A549 (cell line): Measurements from ENCODE around the gene RPL9. TPM values are rescaled to one million over a fixed set of nuclear protein-coding genes. Genes with fewer than 3 reads are reported as not detected.

ENCODE experiments used
- ATAC-seq, 2 experiments: fragments of 200-7000 bp in 1 of 2; fragments of >200 bp in 1 of 2; cut with Nextera tagmentation in 1 of 2; cut with Tn5 transposase in 1 of 2; 3 replicates each; pipeline versions ENCODE4 v1.8.0 to v1.9.1; 2018 to 2020; ENCODE audit warnings: mild to moderate bottlenecking in 1 of 2, moderate library complexity in 1 of 2
- CTCF ChIA-PET: fragments of 300-600 bp; sonication (Branson Sonifier 250); formaldehyde crosslinking; extraction: SDS; loops from one replicate; lab custom pipeline; 2021; ENCODE audit warnings: antibody characterized with exemption, inconsistent platforms; lab: Yijun Ruan, JAX
- POLR2A ChIA-PET: fragments of 350-600 bp; formaldehyde crosslinking; extraction: SDS; loops from one replicate; lab custom pipeline; 2021; ENCODE audit warnings: antibody characterized with exemption, inconsistent platforms; lab: Yijun Ruan, JAX
- DNase-seq, 2 experiments: peaks; one replicate each; pipeline versions ENCODE4 v3.0.0 to v3.0.0-alpha.2; 2011 to 2016; ENCODE audit warnings: low read depth in 1 of 2, low spot score in 1 of 2
- FAIRE-seq: peaks from 2 replicates; lab custom pipeline; 2011; peaks lifted over from hg19 to GRCh38; lab: Jason Lieb, UNC
- H3K27ac ChIP-seq, 2 experiments: fragments of >200 bp; sonication (Bioruptor Twin); formaldehyde crosslinking; 3 replicates each; pipeline ENCODE4 v1.5.1; 2016 to 2017
- H3K4me1 ChIP-seq: fragments of >200 bp; sonication (Bioruptor Twin); formaldehyde crosslinking; 3 replicates; pipeline ENCODE4 v1.6.1; 2016
- H3K4me2 ChIP-seq: fragments of >200 bp; sonication (Bioruptor Twin); formaldehyde crosslinking; 3 replicates; pipeline ENCODE4 v1.6.1; 2016
- H3K4me3 ChIP-seq: fragments of >200 bp; sonication (Bioruptor Twin); formaldehyde crosslinking; 3 replicates; pipeline ENCODE4 v1.5.1; 2016
- H3K9me3 ChIP-seq: fragments of >200 bp; sonication (Bioruptor Twin); formaldehyde crosslinking; 3 replicates; pipeline ENCODE4 v1.6.1; 2016
- BHLHE40 ChIP-seq: IDR thresholded peaks from 2 replicates; pipeline ENCODE4 v1.6.1; 2012; ENCODE audit warnings: low read depth, low read length, inconsistent platforms
- CBX8 ChIP-seq: fragments of 200-600 bp; sonication (generic); IDR thresholded peaks from 2 replicates; pipeline ENCODE4 v1.6.1; 2016
- CEBPB ChIP-seq, 2 experiments: fragments of >200 bp in 1 of 2; sonication (Bioruptor Twin) in 1 of 2; formaldehyde crosslinking in 1 of 2; IDR thresholded peaks; 2 replicates each; pipeline ENCODE4 v1.6.1; 2012 to 2016
- CHD2 ChIP-seq: fragments of 150-350 bp; IDR thresholded peaks from 2 replicates; pipeline ENCODE4 v1.6.1; 2014; ENCODE audit warnings: low read length; ENCODE audit not compliant: partially characterized antibody
- CHD4 ChIP-seq: fragments of 200-600 bp; sonication (generic); IDR thresholded peaks from 2 replicates; pipeline ENCODE4 v1.6.1; 2016; ENCODE audit warnings: antibody characterized with exemption, mild to moderate bottlenecking, borderline replicate concordance
- ELK1 ChIP-seq: fragments of 150-350 bp; IDR thresholded peaks from 2 replicates; pipeline ENCODE4 v1.6.1; 2014; ENCODE audit warnings: low read depth, mild to moderate bottlenecking, low read length
- ESRRA ChIP-seq: fragments of 150-350 bp; IDR thresholded peaks from 2 replicates; pipeline ENCODE4 v1.6.1; 2014; ENCODE audit warnings: mild to moderate bottlenecking, low read length, borderline replicate concordance
- FOSB ChIP-seq: fragments of 250-450 bp; sonication (Bioruptor Pico); IDR thresholded peaks from 2 replicates; pipeline ENCODE4 v1.5.0; 2020; ENCODE audit warnings: mild to moderate bottlenecking, moderate library complexity
- GATA3 ChIP-seq: IDR thresholded peaks from 2 replicates; pipeline ENCODE4 v1.6.1; 2012; ENCODE audit warnings: borderline replicate concordance
- HDAC2 ChIP-seq: fragments of 200-600 bp; sonication (generic); IDR thresholded peaks from 2 replicates; pipeline ENCODE4 v1.6.1; 2016
- HES2 ChIP-seq: fragments of >200 bp; sonication (Bioruptor Twin); formaldehyde crosslinking; IDR thresholded peaks from 2 replicates; pipeline ENCODE4 v1.6.1; 2016
- HOXA7 ChIP-seq: fragments of 250-450 bp; sonication (Bioruptor Pico); IDR thresholded peaks from 2 replicates; pipeline ENCODE4 v1.5.0; 2020; ENCODE audit warnings: mild to moderate bottlenecking, moderate library complexity
- HOXB13 ChIP-seq: fragments of 250-450 bp; sonication (Bioruptor Pico); IDR thresholded peaks from 2 replicates; pipeline ENCODE4 v1.5.0; 2020; ENCODE audit warnings: low read depth, mild to moderate bottlenecking, moderate library complexity
- KDM1A ChIP-seq: fragments of 200-600 bp; sonication (generic); IDR thresholded peaks from 2 replicates; pipeline ENCODE4 v1.6.1; 2016; ENCODE audit warnings: low read depth, mild to moderate bottlenecking
- MAFK ChIP-seq: fragments of 450-650 bp; IDR thresholded peaks from 2 replicates; pipeline ENCODE4 v1.6.1; 2014; ENCODE audit not compliant: partially characterized antibody
- MAZ ChIP-seq: fragments of 150-350 bp; IDR thresholded peaks from 2 replicates; pipeline ENCODE4 v1.6.1; 2014; ENCODE audit warnings: antibody characterized with exemption, low read depth, low read length, borderline replicate concordance
- MYC ChIP-seq: IDR thresholded peaks from 2 replicates; pipeline ENCODE4 v1.6.1; 2012; ENCODE audit warnings: mild to moderate bottlenecking, inconsistent platforms, low read length, improper control_type of control experiment, borderline replicate concordance
- RAD21 ChIP-seq, 2 experiments: fragments of >200 bp in 1 of 2; sonication (Bioruptor Twin) in 1 of 2; formaldehyde crosslinking in 1 of 2; IDR thresholded peaks in 1 of 2; conservative IDR thresholded peaks in 1 of 2; 2 replicates in 1 of 2; 3 replicates in 1 of 2; pipeline ENCODE4 v1.6.1; 2012 to 2018; ENCODE audit warnings: inconsistent platforms in 1 of 2
- RCOR1 ChIP-seq: fragments of 150-350 bp; IDR thresholded peaks from 2 replicates; pipeline ENCODE4 v1.6.1; 2014; ENCODE audit warnings: antibody characterized with exemption, low read length, low read depth
- REST ChIP-seq: fragments of 200-600 bp; sonication (generic); IDR thresholded peaks from 2 replicates; pipeline ENCODE4 v1.6.1; 2016; ENCODE audit warnings: antibody characterized with exemption, mild to moderate bottlenecking, moderate library complexity
- SMC3 ChIP-seq: fragments of >200 bp; sonication (Bioruptor Twin); formaldehyde crosslinking; IDR thresholded peaks from 3 replicates; pipeline ENCODE4 v1.6.1; 2018; ENCODE audit warnings: inconsistent platforms
- SREBF2 ChIP-seq: fragments of 450-650 bp; IDR thresholded peaks from 2 replicates; pipeline ENCODE4 v1.6.1; 2014; ENCODE audit warnings: mild to moderate bottlenecking, moderate library complexity
- USF2 ChIP-seq: fragments of 450-650 bp; IDR thresholded peaks from 2 replicates; pipeline ENCODE4 v1.6.1; 2014; ENCODE audit warnings: antibody characterized with exemption
- ZC3H11A ChIP-seq: fragments of 450-650 bp; IDR thresholded peaks from 2 replicates; pipeline ENCODE4 v1.6.1; 2014; ENCODE audit warnings: antibody characterized with exemption, mild to moderate bottlenecking
- ZFP36 ChIP-seq: fragments of 450-650 bp; IDR thresholded peaks from 2 replicates; pipeline ENCODE4 v1.6.1; 2014; ENCODE audit warnings: borderline replicate concordance; ENCODE audit not compliant: partially characterized antibody
- ZSCAN20 ChIP-seq: fragments of 250-450 bp; sonication (Bioruptor Pico); IDR thresholded peaks from 2 replicates; pipeline ENCODE4 v1.8.0; 2022; ENCODE audit warnings: mild to moderate bottlenecking, moderate library complexity
- WGBS: methylation state at CpG from one replicate; pipeline ENCODE4 v1.1.6; 2017; ENCODE audit errors: missing lambda C conversion rate; 5-methylcytosine and 5-hydroxymethylcytosine counted together
- polyA plus RNA-seq, 4 experiments: library from polyadenylated mRNA; depleted of rRNA in 3 of 4; stranded (reverse); fragments of >200 nt; fragmentation: RNase III in 1 of 4; extraction: RNeasy Plus Mini Kit Qiagen cat#74134 plus additional on column Dnase treatment in 1 of 4; gene quantifications; 2 replicates in 3 of 4; 3 replicates in 1 of 4; pipeline ENCODE4 v1.2.3, GENCODE V29; 2011 to 2017
- TF ChIP-seq, protein P1 (sequence below): IDR thresholded peaks from 2 replicates; pipeline ENCODE4 v1.6.1; 2012; ENCODE audit warnings: low read depth, borderline replicate concordance

Gene RPL9
- polyA plus RNA-seq, 2 of the 4 experiments (the other 2 are of a cell fraction), result 786 to 1,263 TPM

DNA sequence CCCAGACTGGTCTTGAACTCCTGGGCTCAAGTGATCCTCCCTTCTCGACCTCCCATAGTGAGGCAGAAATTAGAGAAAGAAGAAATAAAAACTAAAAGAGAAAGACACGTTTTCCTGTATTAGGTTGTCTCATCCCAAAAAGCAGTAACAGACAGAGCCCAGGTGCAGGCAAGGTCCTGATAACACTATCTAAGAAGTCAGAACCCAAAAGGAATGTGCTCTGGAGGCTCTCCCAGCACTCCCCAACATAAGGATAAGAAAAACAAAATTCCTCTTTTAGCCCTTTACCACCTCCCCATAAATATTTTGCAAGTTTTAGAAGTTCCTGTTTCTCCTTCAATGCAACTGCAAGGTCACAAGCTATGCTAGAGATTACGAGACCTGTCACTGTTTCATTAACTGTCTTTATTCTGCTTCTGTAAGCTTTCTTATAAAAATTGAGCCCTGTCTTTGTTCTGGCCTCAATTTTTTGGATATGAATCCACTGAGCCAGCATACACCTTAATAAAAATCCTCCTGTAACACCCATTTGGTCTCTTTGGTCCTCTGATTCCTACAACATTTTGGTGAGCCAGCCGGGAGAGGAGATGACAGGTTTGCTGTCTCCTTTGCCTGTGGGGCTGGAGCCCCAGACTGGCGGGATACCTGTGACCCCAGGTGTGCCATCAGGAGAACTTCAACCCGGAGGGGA, 26.0 kb upstream of the RPL9 start:
- peaks cover 11% of the 10 kb centered on the region; the same call in 1 of the 3 replicates for H3K9me3 ChIP-seq
- H3K4me1 ChIP-seq, result no peaks in the 10 kb centered on the region
- DNase-seq (no peak), ATAC-seq (no peak)
- no peak overlapping the region for H3K4me2 ChIP-seq
- no peak overlapping the region for H3K4me3 ChIP-seq
- WGBS, result 72% methylated on average over 6 of the region's 6 CpGs
- POLR2A ChIA-PET, result no interaction called here
- TF ChIP-seq SREBF2, result no peak
- no peak for TF ChIP-seq RAD21 (conservative IDR thresholded peaks at IDR 0.05 in 1 of 2, IDR thresholded peaks at IDR 0.05 in 1 of 2)
- no peak for TF ChIP-seq BHLHE40
- no peak for TF ChIP-seq CEBPB (IDR thresholded peaks at IDR 0.05)
- TF ChIP-seq CHD4, result no peak
- no peak for TF ChIP-seq MAZ
- TF ChIP-seq KDM1A, result no peak
- no peak for TF ChIP-seq MYC
- TF ChIP-seq, protein P1, sequence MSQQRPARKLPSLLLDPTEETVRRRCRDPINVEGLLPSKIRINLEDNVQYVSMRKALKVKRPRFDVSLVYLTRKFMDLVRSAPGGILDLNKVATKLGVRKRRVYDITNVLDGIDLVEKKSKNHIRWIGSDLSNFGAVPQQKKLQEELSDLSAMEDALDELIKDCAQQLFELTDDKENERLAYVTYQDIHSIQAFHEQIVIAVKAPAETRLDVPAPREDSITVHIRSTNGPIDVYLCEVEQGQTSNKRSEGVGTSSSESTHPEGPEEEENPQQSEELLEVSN, result no peak
- no peak for TF ChIP-seq ELK1
- TF ChIP-seq CBX8, result no peak
- no peak for TF ChIP-seq ESRRA
- no peak for TF ChIP-seq RCOR1
- no peak for TF ChIP-seq FOSB (CRISPR knock-in tag)
- TF ChIP-seq ZFP36, result no peak
- no peak for TF ChIP-seq CHD2
- TF ChIP-seq GATA3, result no peak
- TF ChIP-seq, all 56 proteins: peak for 0
- FAIRE-seq, result no peak
- no peak overlapping the region for H3K27ac ChIP-seq
- CTCF ChIA-PET, result interaction anchor here (1.5 to 1.9 kb wide), 2 partner anchors 15 to 16 kb away, joined by 7 to 8 read pairs; no protein-coding TSS in a partner anchor

DNA sequence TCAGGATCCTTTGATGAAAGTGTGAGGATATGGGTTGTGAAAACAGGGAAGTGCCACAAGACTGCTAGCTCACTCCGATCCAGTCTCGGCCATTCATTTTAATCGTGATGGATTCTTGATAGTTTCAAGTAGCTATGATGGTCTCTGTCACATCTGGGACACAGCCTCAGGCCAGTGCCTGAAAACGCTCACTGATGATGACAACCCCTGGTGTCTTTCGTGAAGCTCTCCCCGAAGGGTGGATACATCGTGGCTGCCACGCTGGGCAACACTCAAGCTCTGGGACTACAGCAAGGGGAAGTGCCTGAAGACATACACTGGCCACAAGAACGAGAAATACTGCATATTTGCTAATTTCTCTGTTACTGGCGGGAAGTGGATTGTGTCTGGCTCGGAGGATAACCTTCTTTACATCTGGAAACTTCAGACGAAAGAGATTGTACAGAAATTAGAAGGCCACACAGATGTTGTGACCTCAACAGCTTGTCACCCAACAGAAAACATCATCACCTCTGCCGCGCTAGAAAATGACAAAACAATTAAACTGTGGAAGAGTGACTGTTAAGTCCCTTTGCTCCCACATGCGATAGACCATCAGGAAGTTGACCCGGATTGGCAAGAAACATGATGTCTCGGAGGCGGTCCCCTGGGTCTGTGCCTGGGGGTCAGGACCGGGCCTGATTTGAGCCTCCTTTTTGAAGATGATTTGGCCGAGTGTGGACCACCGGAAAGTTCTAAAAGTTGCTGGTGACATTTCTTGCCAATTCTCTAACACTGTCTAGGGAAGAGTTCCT, 22.4 kb upstream of the RPL9 start:
- POLR2A ChIA-PET, result no interaction called here
- no peak overlapping the region for H3K4me2 ChIP-seq
- ATAC-seq (no peak), FAIRE-seq (no peak), DNase-seq (no peak)
- peaks cover 11% of the 10 kb centered on the region; the same call in 1 of the 3 replicates for H3K9me3 ChIP-seq
- no peak overlapping the region for H3K4me3 ChIP-seq
- 85% methylated on average over 18 of the region's 21 CpGs for WGBS
- H3K27ac ChIP-seq, result no peak overlapping the region
- no peaks in the 10 kb centered on the region for H3K4me1 ChIP-seq
- CTCF ChIA-PET, result interaction anchor here (0.5 kb wide), 1 partner anchor 304 kb away, joined by 3 read pairs; no protein-coding TSS in a partner anchor
- no peak for TF ChIP-seq HDAC2
- TF ChIP-seq ESRRA, result no peak
- TF ChIP-seq SMC3, result no peak
- no peak for TF ChIP-seq FOSB (CRISPR knock-in tag)
- TF ChIP-seq USF2, result no peak

- no peak for ATAC-seq
Observed at GRCh38 chr4:39480251-39480650, 21.5 kb upstream of the RPL9 start.

More at GRCh38 chr4:39480251-39480650, 21.5 kb upstream of the RPL9 start:
- no peak overlapping the region for H3K4me3 ChIP-seq
- ChIA-PET POLR2A (no interaction called here), CTCF (no interaction called here)
- no peak overlapping the region for H3K4me2 ChIP-seq
- TF ChIP-seq HOXB13 (no peak), ZC3H11A (no peak), HOXA7 (no peak), REST (no peak), HES2 (no peak), MAFK (no peak), MYC (no peak), ZSCAN20 (CRISPR knock-in tag) (no peak)
- H3K9me3 ChIP-seq, result peaks cover 8% of the 10 kb centered on the region; the same call in 1 of the 3 replicates
- H3K4me1 ChIP-seq, result no peaks in the 10 kb centered on the region
- no peak for DNase-seq
- H3K27ac ChIP-seq, result no peak overlapping the region
- no peak for FAIRE-seq
- WGBS, result 95% methylated on average over 23 of the region's 27 CpGs
